ENCODE measurements around the gene ADAT1.

The ADAT1 gene

GRCh38 chr16:75616521-75617010, 6.5 kb downstream of the ADAT1 start:
- no peak for TF ChIP-seq OVOL3 (tag by site-specific recombination; IDR thresholded peaks at IDR 0.05)
- Histone ChIP-seq H3K4me1 (ENCODE audit: control insufficient read depth, insufficient read depth, low read length) (no peaks in the 10 kb centered on the region), H3K4me3 (ENCODE audit: low read depth, low read length) (no peak overlapping the region), H3K27ac (ENCODE audit: extremely low read depth, low read depth, low read length) (no peak overlapping the region), H3K9me3 (ENCODE audit: control insufficient read depth, insufficient read depth, low read depth, low read length) (no peaks in the 10 kb centered on the region), H3K36me3 (ENCODE audit: control insufficient read depth in 2 of 2, insufficient read depth in 1 of 2, low read length in 2 of 2) (peaks cover 35 to 91% of the 10 kb centered on the region in 2 experiments)
- POLR2A ChIA-PET, result interaction anchor here (0.7 kb wide), 1 partner anchor 159 kb away, joined by 3 read pairs; no protein-coding TSS in a partner anchor
- CTCF ChIA-PET, result interaction anchor here (0.5 kb wide), 1 partner anchor 36 kb away, joined by 4 read pairs; no protein-coding TSS in a partner anchor

- ChIA-PET CTCF (interaction anchor here (1.1 kb wide), 1 partner anchor 123 kb away, joined by 4 read pairs; no protein-coding TSS in a partner anchor), POLR2A (interaction anchor here (0.7 kb wide), 1 partner anchor 160 kb away, joined by 3 read pairs; no protein-coding TSS in a partner anchor)
- peaks cover 40 to 97% of the 10 kb centered on the region in 2 experiments for H3K36me3 ChIP-seq (ENCODE audit: control insufficient read depth in 2 of 2, insufficient read depth in 1 of 2, low read length in 2 of 2)
- no peak overlapping the region for H3K27ac ChIP-seq (ENCODE audit: extremely low read depth, low read depth, low read length)
- H3K4me1 ChIP-seq (ENCODE audit: control insufficient read depth, insufficient read depth, low read length), result no peaks in the 10 kb centered on the region
- TF ChIP-seq ZNF248 (tag by site-specific recombination; IDR thresholded peaks at IDR 0.05) (no peak), ZBTB6 (tag by site-specific recombination; IDR thresholded peaks at IDR 0.05) (no peak), ZNF785 (tag by site-specific recombination; IDR thresholded peaks at IDR 0.05) (no peak)
- H3K4me3 ChIP-seq (ENCODE audit: low read depth, low read length), result no peak overlapping the region
- H3K9me3 ChIP-seq (ENCODE audit: control insufficient read depth, insufficient read depth, low read depth, low read length), result no peaks in the 10 kb centered on the region
Observed at GRCh38 chr16:75615619-75616018, 7.5 kb downstream of the ADAT1 start.

GRCh38 chr16:75614066-75614897, 8.8 kb downstream of the ADAT1 start:
- no peak overlapping the region for H3K27ac ChIP-seq (ENCODE audit: extremely low read depth, low read depth, low read length)
- H3K4me1 ChIP-seq (ENCODE audit: control insufficient read depth, insufficient read depth, low read length), result no peaks in the 10 kb centered on the region
- TF ChIP-seq ZNF132 (tag by site-specific recombination; IDR thresholded peaks at IDR 0.05; ENCODE audit: borderline replicate concordance) (no peak), PRDM10 (tag by site-specific recombination; IDR thresholded peaks at IDR 0.05) (0 out of 2 replicates have a peak, but pooled peaks have one; percentile 13)
- H3K9me3 ChIP-seq (ENCODE audit: control insufficient read depth, insufficient read depth, low read depth, low read length), result no peaks in the 10 kb centered on the region
- peaks cover 41 to 97% of the 10 kb centered on the region in 2 experiments for H3K36me3 ChIP-seq (ENCODE audit: control insufficient read depth in 2 of 2, insufficient read depth in 1 of 2, low read length in 2 of 2)
- H3K4me3 ChIP-seq (ENCODE audit: low read depth, low read length), result no peak overlapping the region
- ChIA-PET POLR2A (no interaction called here), CTCF (interaction anchor here (0.6 to 1.9 kb wide), 2 partner anchors 149 to 382 kb away, joined by 3 to 4 read pairs; partner anchors contain the start of gene TMEM170A)

GRCh38 chr16:75606507-75606906, 16.6 kb downstream of the ADAT1 start:
- no peaks in the 10 kb centered on the region for H3K4me1 ChIP-seq (ENCODE audit: control insufficient read depth, insufficient read depth, low read length)
- POLR2A ChIA-PET, result interaction anchor here (0.6 kb wide), 1 partner anchor 89 kb away, joined by 3 read pairs; no protein-coding TSS in a partner anchor
- no peaks in the 10 kb centered on the region for H3K9me3 ChIP-seq (ENCODE audit: control insufficient read depth, insufficient read depth, low read depth, low read length)
- no peak overlapping the region for H3K27ac ChIP-seq (ENCODE audit: extremely low read depth, low read depth, low read length)
- CTCF ChIA-PET, result no interaction called here
- no peak overlapping the region for H3K4me3 ChIP-seq (ENCODE audit: low read depth, low read length)
- TF ChIP-seq ZNF768 (tag by site-specific recombination; IDR thresholded peaks at IDR 0.05), result no peak
- no peak for TF ChIP-seq ZNF449 (tag by site-specific recombination; IDR thresholded peaks at IDR 0.05)
- TF ChIP-seq ZNF311 (tag by site-specific recombination; IDR thresholded peaks at IDR 0.05; ENCODE audit: borderline replicate concordance), result no peak
- no peak for TF ChIP-seq ZNF571 (tag by site-specific recombination; IDR thresholded peaks at IDR 0.05)
- TF ChIP-seq ZNF660 (tag by site-specific recombination; IDR thresholded peaks at IDR 0.05), result no peak
- TF ChIP-seq KLF17 (tag by site-specific recombination; IDR thresholded peaks at IDR 0.05), result no peak
- no peak for TF ChIP-seq ZNF121 (tag by site-specific recombination; IDR thresholded peaks at IDR 0.05)
- peaks cover 36 to 90% of the 10 kb centered on the region in 2 experiments for H3K36me3 ChIP-seq (ENCODE audit: control insufficient read depth in 2 of 2, insufficient read depth in 1 of 2, low read length in 2 of 2)
